NB4 (cell line): ENCODE measurements around the gene VPS39.
A peak's percentile ranks its signal among the peaks of the same experiment; 100 is the strongest.

Experiments used
- DNase-seq: peaks from one replicate; pipeline ENCODE4 v3.0.0; 2010; ENCODE audit warnings: low read depth
- H3K4me3 ChIP-seq: one replicate; pipeline ENCODE4 v1.5.1; 2011; ENCODE audit warnings: mild to moderate bottlenecking, low read depth, low read length, moderate library complexity
- CTCF ChIP-seq: IDR thresholded peaks from one replicate; pipeline ENCODE4 v1.5.1; 2012; ENCODE audit warnings: low read depth, low read length
- MAX ChIP-seq: IDR thresholded peaks from 2 replicates; pipeline ENCODE4 v1.6.1; 2011; ENCODE audit warnings: low read depth, low read length
- MYC ChIP-seq: IDR thresholded peaks from 2 replicates; pipeline ENCODE4 v1.6.1; 2011; ENCODE audit warnings: low read depth, low read length
- POLR2A ChIP-seq: IDR thresholded peaks from 2 replicates; pipeline ENCODE4 v1.6.1; 2011; ENCODE audit warnings: mild to moderate bottlenecking; ENCODE audit not compliant: insufficient read length; ENCODE audit errors: extremely low read depth

VPS39 gene

GRCh38 chr15:42203891-42204290, 4.2 kb downstream of the VPS39 start:
- peak; percentile 12 for DNase-seq
- TF ChIP-seq MYC (no peak), CTCF (no peak), POLR2A (no peak), MAX (no peak)
- H3K4me3 ChIP-seq: no peak overlapping the region

- H3K4me3 ChIP-seq: no peak overlapping the region
- TF ChIP-seq MAX (no peak), CTCF (no peak), MYC (no peak)
- DNase-seq: no peak
These were observed 5.5 kb downstream of the VPS39 start for GRCh38 chr15:42202653-42203052.

- TF ChIP-seq POLR2A: no peak
- no peak for TF ChIP-seq MYC
- no peak for TF ChIP-seq MAX
- TF ChIP-seq CTCF: no peak
- no peak overlapping the region for H3K4me3 ChIP-seq
- DNase-seq: no peak
These were observed 6.3 kb downstream of the VPS39 start for GRCh38 chr15:42201801-42202200.

- H3K4me3 ChIP-seq: no peak overlapping the region
- DNase-seq: no peak
- TF ChIP-seq MAX (no peak), POLR2A (no peak), CTCF (no peak), MYC (no peak)
These were observed 9.0 kb downstream of the VPS39 start for GRCh38 chr15:42199126-42199525.

GRCh38 chr15:42198516-42198915, 9.6 kb downstream of the VPS39 start:
- DNase-seq: no peak
- H3K4me3 ChIP-seq: no peak overlapping the region
- TF ChIP-seq MAX: no peak
- no peak for TF ChIP-seq MYC
- no peak for TF ChIP-seq CTCF
- TF ChIP-seq POLR2A: no peak

GRCh38 chr15:42194513-42194912, 13.6 kb downstream of the VPS39 start:
- peak; percentile 93 for DNase-seq
- TF ChIP-seq CTCF: no peak
- TF ChIP-seq MYC: peak; percentile 96
- TF ChIP-seq MAX: peak; percentile 91
- no peak for TF ChIP-seq POLR2A
- H3K4me3 ChIP-seq: no peak overlapping the region
